ENCODE results near the gene C10orf71. TPM values are rescaled to one million over a fixed set of nuclear protein-coding genes. Genes with fewer than 3 reads are reported as not detected.

The C10orf71 gene
- polyA plus RNA-seq, 1 donor from 2014 or later = not detected

DNA sequence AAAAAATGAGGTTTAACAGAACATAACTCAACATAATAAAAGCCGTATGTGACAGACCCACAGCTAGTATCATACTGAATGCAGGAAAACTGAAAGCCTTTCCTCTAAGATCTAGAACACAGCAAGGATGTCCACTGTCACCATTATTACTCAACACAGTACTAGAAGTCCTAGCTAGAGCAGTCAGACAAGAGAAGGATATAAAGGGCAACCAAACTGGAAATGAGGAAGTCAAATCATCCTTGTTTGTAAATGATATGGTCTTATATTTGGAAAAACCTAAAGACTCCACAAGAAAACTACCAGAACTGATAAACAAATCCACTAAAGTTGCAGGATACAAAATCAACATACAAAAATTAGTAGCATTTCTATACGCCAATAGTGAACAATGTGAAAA is 45.9 kb downstream of the C10orf71 start:
- Histone ChIP-seq H3K27me3 (ENCODE audit: insufficient read depth, low read depth, low read length) (no peaks in the 10 kb centered on the region), H3K36me3 (ENCODE audit: insufficient read depth, low read length) (no peaks in the 10 kb centered on the region), H2AFZ (ENCODE audit: low read depth, low read length) (no peak overlapping the region), H3K27ac (ENCODE audit: low read length) (no peak overlapping the region), H3K79me2 (replicated peaks; ENCODE audit: insufficient read depth, low read length) (no peaks in the 10 kb centered on the region), H3K9me2 (ENCODE audit: insufficient read depth, low read length) (no peaks in the 10 kb centered on the region), H3K4me2 (ENCODE audit: low read length) (no peak overlapping the region), H3K9ac (ENCODE audit: low read length) (no peak overlapping the region), H3K9me3 (ENCODE audit: low read length) (no peaks in the 10 kb centered on the region), H4K20me1 (ENCODE audit: insufficient read depth) (no peaks in the 10 kb centered on the region), H3F3A (ENCODE audit: insufficient read depth, low read length, poor library complexity, severe bottlenecking) (no peaks in the 10 kb centered on the region), H3K4me3 (ENCODE audit: low read length) (no peak overlapping the region)
- TF ChIP-seq RAD21 (conservative IDR thresholded peaks at IDR 0.05) (no peak), SMC3 (conservative IDR thresholded peaks at IDR 0.05; ENCODE audit: poor library complexity) (no peak), POLR2AphosphoS5 (IDR thresholded peaks at IDR 0.05) (no peak), MXI1 (conservative IDR thresholded peaks at IDR 0.05; ENCODE audit: poor library complexity, severe bottlenecking) (no peak), EP300 (conservative IDR thresholded peaks at IDR 0.05; ENCODE audit: poor library complexity, severe bottlenecking) (no peak), EZH2 (IDR thresholded peaks at IDR 0.05; ENCODE audit: borderline replicate concordance, insufficient read depth, low read length, poor library complexity, severe bottlenecking) (no peak), TAF1 (IDR thresholded peaks at IDR 0.05; ENCODE audit: low read depth) (no peak)
- TF ChIP-seq, protein P1, sequence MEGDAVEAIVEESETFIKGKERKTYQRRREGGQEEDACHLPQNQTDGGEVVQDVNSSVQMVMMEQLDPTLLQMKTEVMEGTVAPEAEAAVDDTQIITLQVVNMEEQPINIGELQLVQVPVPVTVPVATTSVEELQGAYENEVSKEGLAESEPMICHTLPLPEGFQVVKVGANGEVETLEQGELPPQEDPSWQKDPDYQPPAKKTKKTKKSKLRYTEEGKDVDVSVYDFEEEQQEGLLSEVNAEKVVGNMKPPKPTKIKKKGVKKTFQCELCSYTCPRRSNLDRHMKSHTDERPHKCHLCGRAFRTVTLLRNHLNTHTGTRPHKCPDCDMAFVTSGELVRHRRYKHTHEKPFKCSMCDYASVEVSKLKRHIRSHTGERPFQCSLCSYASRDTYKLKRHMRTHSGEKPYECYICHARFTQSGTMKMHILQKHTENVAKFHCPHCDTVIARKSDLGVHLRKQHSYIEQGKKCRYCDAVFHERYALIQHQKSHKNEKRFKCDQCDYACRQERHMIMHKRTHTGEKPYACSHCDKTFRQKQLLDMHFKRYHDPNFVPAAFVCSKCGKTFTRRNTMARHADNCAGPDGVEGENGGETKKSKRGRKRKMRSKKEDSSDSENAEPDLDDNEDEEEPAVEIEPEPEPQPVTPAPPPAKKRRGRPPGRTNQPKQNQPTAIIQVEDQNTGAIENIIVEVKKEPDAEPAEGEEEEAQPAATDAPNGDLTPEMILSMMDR (IDR thresholded peaks at IDR 0.05; ENCODE audit: poor library complexity, severe bottlenecking) = no peak
- TF ChIP-seq, protein P2, sequence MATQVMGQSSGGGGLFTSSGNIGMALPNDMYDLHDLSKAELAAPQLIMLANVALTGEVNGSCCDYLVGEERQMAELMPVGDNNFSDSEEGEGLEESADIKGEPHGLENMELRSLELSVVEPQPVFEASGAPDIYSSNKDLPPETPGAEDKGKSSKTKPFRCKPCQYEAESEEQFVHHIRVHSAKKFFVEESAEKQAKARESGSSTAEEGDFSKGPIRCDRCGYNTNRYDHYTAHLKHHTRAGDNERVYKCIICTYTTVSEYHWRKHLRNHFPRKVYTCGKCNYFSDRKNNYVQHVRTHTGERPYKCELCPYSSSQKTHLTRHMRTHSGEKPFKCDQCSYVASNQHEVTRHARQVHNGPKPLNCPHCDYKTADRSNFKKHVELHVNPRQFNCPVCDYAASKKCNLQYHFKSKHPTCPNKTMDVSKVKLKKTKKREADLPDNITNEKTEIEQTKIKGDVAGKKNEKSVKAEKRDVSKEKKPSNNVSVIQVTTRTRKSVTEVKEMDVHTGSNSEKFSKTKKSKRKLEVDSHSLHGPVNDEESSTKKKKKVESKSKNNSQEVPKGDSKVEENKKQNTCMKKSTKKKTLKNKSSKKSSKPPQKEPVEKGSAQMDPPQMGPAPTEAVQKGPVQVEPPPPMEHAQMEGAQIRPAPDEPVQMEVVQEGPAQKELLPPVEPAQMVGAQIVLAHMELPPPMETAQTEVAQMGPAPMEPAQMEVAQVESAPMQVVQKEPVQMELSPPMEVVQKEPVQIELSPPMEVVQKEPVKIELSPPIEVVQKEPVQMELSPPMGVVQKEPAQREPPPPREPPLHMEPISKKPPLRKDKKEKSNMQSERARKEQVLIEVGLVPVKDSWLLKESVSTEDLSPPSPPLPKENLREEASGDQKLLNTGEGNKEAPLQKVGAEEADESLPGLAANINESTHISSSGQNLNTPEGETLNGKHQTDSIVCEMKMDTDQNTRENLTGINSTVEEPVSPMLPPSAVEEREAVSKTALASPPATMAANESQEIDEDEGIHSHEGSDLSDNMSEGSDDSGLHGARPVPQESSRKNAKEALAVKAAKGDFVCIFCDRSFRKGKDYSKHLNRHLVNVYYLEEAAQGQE (IDR thresholded peaks at IDR 0.05; ENCODE audit: borderline replicate concordance) = no peak

DNA sequence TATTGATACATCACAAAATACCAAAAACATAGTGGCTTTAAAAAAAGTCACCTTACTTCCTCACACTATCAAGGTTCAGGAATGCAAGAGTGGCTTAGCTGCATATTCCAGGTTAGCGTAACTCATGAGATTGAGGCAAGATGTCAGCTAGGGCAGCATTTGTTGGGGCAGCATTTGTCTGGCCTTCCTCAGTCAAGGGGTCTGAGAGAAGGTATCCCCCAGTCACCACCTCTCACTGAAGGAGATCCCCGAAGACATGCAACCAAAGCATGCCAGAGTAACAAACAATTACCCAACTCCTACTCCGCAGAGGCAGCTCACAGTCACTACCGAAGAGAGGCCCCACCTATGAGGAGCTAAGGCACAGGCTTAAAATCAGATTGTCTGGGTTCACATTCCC is 48.4 kb downstream of the C10orf71 start:
- no peaks in the 10 kb centered on the region for H3K9me3 ChIP-seq (ENCODE audit: low read length)
- H2AFZ ChIP-seq (ENCODE audit: low read depth, low read length) = no peak overlapping the region
- H3K4me2 ChIP-seq (ENCODE audit: low read length) = no peak overlapping the region
- TF ChIP-seq SMC3 (conservative IDR thresholded peaks at IDR 0.05; ENCODE audit: poor library complexity) (no peak), MXI1 (conservative IDR thresholded peaks at IDR 0.05; ENCODE audit: poor library complexity, severe bottlenecking) (no peak), POLR2AphosphoS5 (IDR thresholded peaks at IDR 0.05) (no peak), EZH2 (IDR thresholded peaks at IDR 0.05; ENCODE audit: borderline replicate concordance, insufficient read depth, low read length, poor library complexity, severe bottlenecking) (no peak), TAF1 (IDR thresholded peaks at IDR 0.05; ENCODE audit: low read depth) (no peak), RAD21 (conservative IDR thresholded peaks at IDR 0.05) (no peak), EP300 (conservative IDR thresholded peaks at IDR 0.05; ENCODE audit: poor library complexity, severe bottlenecking) (no peak)
- TF ChIP-seq, protein P2 (IDR thresholded peaks at IDR 0.05; ENCODE audit: borderline replicate concordance) = no peak
- TF ChIP-seq, protein P1 (IDR thresholded peaks at IDR 0.05; ENCODE audit: poor library complexity, severe bottlenecking) = no peak
- H3K27me3 ChIP-seq (ENCODE audit: insufficient read depth, low read depth, low read length) = no peaks in the 10 kb centered on the region
- H3K36me3 ChIP-seq (ENCODE audit: insufficient read depth, low read length) = no peaks in the 10 kb centered on the region
- no peak overlapping the region for H3K9ac ChIP-seq (ENCODE audit: low read length)
- H3K79me2 ChIP-seq (replicated peaks; ENCODE audit: insufficient read depth, low read length) = no peaks in the 10 kb centered on the region
- no peaks in the 10 kb centered on the region for H4K20me1 ChIP-seq (ENCODE audit: insufficient read depth)
- H3F3A ChIP-seq (ENCODE audit: insufficient read depth, low read length, poor library complexity, severe bottlenecking) = no peaks in the 10 kb centered on the region
- no peak overlapping the region for H3K4me3 ChIP-seq (ENCODE audit: low read length)
- H3K9me2 ChIP-seq (ENCODE audit: insufficient read depth, low read length) = no peaks in the 10 kb centered on the region
- no peak overlapping the region for H3K27ac ChIP-seq (ENCODE audit: low read length)

Measured in neural cell (in vitro differentiated cells).